A549 treated with CpdA at 1 μM for 4 hours (cell line): ENCODE data around the gene TRAK2. TPM values are rescaled to one million over a fixed set of nuclear protein-coding genes. Genes with fewer than 3 reads are reported as not detected.

ENCODE experiments used
- total RNA-seq: library from RNA; stranded (reverse); fragments of 200-300 nt; extraction: Qiagen RNA extraction; gene quantifications from 5 replicates; pipeline ENCODE4 v1.2.3, GENCODE V29; 2022; ENCODE audit warnings: low read depth

TRAK2 gene, protein sequence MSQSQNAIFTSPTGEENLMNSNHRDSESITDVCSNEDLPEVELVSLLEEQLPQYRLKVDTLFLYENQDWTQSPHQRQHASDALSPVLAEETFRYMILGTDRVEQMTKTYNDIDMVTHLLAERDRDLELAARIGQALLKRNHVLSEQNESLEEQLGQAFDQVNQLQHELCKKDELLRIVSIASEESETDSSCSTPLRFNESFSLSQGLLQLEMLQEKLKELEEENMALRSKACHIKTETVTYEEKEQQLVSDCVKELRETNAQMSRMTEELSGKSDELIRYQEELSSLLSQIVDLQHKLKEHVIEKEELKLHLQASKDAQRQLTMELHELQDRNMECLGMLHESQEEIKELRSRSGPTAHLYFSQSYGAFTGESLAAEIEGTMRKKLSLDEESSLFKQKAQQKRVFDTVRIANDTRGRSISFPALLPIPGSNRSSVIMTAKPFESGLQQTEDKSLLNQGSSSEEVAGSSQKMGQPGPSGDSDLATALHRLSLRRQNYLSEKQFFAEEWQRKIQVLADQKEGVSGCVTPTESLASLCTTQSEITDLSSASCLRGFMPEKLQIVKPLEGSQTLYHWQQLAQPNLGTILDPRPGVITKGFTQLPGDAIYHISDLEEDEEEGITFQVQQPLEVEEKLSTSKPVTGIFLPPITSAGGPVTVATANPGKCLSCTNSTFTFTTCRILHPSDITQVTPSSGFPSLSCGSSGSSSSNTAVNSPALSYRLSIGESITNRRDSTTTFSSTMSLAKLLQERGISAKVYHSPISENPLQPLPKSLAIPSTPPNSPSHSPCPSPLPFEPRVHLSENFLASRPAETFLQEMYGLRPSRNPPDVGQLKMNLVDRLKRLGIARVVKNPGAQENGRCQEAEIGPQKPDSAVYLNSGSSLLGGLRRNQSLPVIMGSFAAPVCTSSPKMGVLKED
- total RNA-seq, result 11.2 to 15.7 TPM (median 12.7 TPM) in 5 replicates

DNA sequence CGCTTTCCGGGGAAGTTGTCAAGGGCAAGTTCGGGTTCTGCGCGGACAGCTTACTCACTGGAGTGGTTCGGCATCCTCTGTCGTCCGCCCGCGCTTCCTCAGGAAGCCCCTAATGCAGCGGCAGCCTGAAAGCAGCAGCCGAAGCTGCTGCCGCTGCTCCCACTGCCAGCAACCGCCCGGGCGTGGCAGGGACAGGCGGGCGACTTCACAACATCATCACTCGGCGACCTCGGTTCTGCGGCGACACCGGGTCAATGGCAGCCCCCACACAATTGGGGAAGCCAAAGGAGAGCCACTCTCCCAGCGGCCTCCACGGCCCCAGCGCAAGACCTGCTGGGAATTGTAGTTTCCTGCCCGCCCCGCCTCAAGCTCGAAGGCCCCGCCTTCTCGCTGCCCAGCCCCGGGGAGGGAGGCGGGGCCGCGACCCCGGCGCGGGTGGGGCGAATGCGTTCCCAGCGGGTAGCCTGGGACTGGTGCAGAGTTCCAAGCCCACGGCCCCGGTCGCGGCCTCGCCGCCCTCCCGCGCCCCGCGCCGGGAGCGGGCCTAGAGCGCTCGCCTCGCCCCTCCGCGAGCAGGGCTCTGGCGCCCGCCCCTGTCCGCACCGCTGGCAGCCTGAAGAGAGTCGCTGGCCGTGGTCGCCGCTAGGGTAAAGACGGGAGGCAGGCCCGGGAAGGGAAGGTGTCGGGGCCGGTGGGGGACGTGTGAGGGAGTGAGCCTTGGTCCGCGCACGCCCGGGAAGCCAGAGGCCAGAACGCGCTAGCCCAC is at the start of gene TRAK2, which contains the start of gene STRADB:
Gene TRAK2 (minus strand): TSS at position 167 of the 766 bp plus-strand sequence. CDS start 30,951 bp downstream, outside the sequence.
Gene STRADB (plus strand): TSS at position 449 of the 766 bp plus-strand sequence. CDS start 3,101 bp downstream, outside the sequence.

DNA sequence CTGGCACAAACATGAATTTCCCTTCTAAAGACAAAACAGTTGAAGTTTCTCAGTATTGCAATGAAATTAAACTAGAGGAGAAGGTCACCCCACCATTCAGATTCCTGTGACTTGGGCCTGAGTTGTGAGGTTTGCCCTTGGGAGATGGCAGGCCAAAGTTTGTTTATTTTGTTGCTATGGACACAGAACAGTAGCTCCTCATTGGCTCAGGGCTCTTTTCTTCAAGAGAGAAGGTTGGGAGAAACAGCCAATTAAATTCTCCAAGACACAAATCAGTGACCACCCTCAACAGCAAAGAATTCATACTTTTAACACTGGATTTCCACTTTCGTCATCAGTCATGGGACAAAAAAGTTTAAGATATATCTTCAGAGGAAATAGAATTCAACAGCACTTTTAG is 94.0 kb downstream of the TRAK2 start, which contains the start of gene FLACC1:
Gene FLACC1 (minus strand): TSS at position 125 of the 400 bp plus-strand sequence. CDS start 5,941 bp downstream, outside the sequence.

Other genes starting within 250 kb of the TRAK2 start
- 33.6 to 41.8 TPM (median 34.6 TPM) in 5 replicates for gene CASP8, start 190.9 kb downstream of the TRAK2 start, total RNA-seq
- 0.10 to 0.58 TPM (median 0.20 TPM) in 3 of 5 replicates, not detected in the others for gene FLACC1, start 94.1 kb downstream of the TRAK2 start, total RNA-seq
- gene STRADB, start 282 bp upstream of the TRAK2 start, total RNA-seq, result 17.5 to 25.7 TPM (median 22.6 TPM) in 5 replicates
- gene TMEM237, start 192.0 kb upstream of the TRAK2 start, total RNA-seq, result 15.9 to 23.8 TPM (median 18.6 TPM) in 5 replicates
- 0.07 to 0.18 TPM (median 0.14 TPM) in 5 replicates for gene MPP4, start 247.2 kb upstream of the TRAK2 start, total RNA-seq